HG03039 (cell line): Measurements from ENCODE around the gene SMARCAD1.

Source experiments
- ATAC-seq: cut with Tn5 transposase; IDR thresholded peaks from one replicate; pipeline ENCODE4 v1.9.1; 2021; ENCODE audit warnings: mild to moderate bottlenecking, moderate library complexity; ENCODE audit not compliant: unreplicated experiment

Gene SMARCAD1

GRCh38 chr4:94207469-94208224 is at the start of gene SMARCAD1:
TSS of gene SMARCAD1 (plus strand) at chr4:94207865. CDS start at chr4:94208395, 530 bp downstream.
- peak; percentile 95 for ATAC-seq

GRCh38 chr4:94158883-94159282 is 48.8 kb upstream of the SMARCAD1 start:
- ATAC-seq, result no peak

- no peak for ATAC-seq
Measured at GRCh38 chr4:94159790-94160189, 47.9 kb upstream of the SMARCAD1 start.

GRCh38 chr4:94160774-94161173 is 46.9 kb upstream of the SMARCAD1 start:
- no peak for ATAC-seq

- no peak for ATAC-seq
Measured at GRCh38 chr4:94165256-94165655, 42.4 kb upstream of the SMARCAD1 start.

GRCh38 chr4:94168321-94168720 is 39.3 kb upstream of the SMARCAD1 start:
- no peak for ATAC-seq

GRCh38 chr4:94169803-94170372 is 37.8 kb upstream of the SMARCAD1 start:
- no peak for ATAC-seq

- no peak for ATAC-seq
Measured at GRCh38 chr4:94171616-94172015, 36.0 kb upstream of the SMARCAD1 start.

GRCh38 chr4:94175553-94176261 is 32.0 kb upstream of the SMARCAD1 start:
- no peak for ATAC-seq

GRCh38 chr4:94177822-94178221 is 29.8 kb upstream of the SMARCAD1 start:
- no peak for ATAC-seq

GRCh38 chr4:94181815-94182214 is 25.9 kb upstream of the SMARCAD1 start:
- ATAC-seq, result no peak

- ATAC-seq, result no peak
Measured at GRCh38 chr4:94202769-94203168, 4.9 kb upstream of the SMARCAD1 start.

GRCh38 chr4:94208266-94208665 is 601 bp downstream of the SMARCAD1 start:
- no peak for ATAC-seq

GRCh38 chr4:94208918-94209317 is 1.3 kb downstream of the SMARCAD1 start:
- no peak for ATAC-seq

- no peak for ATAC-seq
Measured at GRCh38 chr4:94211861-94212260, 4.2 kb downstream of the SMARCAD1 start.

- no peak for ATAC-seq
Measured at GRCh38 chr4:94214703-94215319, 7.1 kb downstream of the SMARCAD1 start.

GRCh38 chr4:94216394-94216793 is 8.7 kb downstream of the SMARCAD1 start:
- no peak for ATAC-seq

GRCh38 chr4:94219402-94219801 is 11.7 kb downstream of the SMARCAD1 start:
- no peak for ATAC-seq

- no peak for ATAC-seq
Measured at GRCh38 chr4:94221916-94222315, 14.3 kb downstream of the SMARCAD1 start.

GRCh38 chr4:94225449-94225848 is 17.8 kb downstream of the SMARCAD1 start:
- no peak for ATAC-seq

GRCh38 chr4:94226763-94227162 is 19.1 kb downstream of the SMARCAD1 start:
- no peak for ATAC-seq
